PC-9 (cell line): Measurements from ENCODE around the gene CXCL16.
A peak's percentile ranks its signal among the peaks of the same experiment; 100 is the strongest.

Source experiments
- CTCF ChIP-seq: fragments of 200-600 bp; sonication (generic); conservative IDR thresholded peaks from 2 replicates; pipeline ENCODE4 v1.6.1; 2017; ENCODE audit warnings: mixed run types, antibody characterized with exemption, mild to moderate bottlenecking, moderate library complexity
- EZH2 ChIP-seq: fragments of 200-600 bp; sonication (generic); IDR thresholded peaks from 2 replicates; pipeline ENCODE4 v1.8.0; 2017; ENCODE audit warnings: antibody characterized with exemption, low read depth

DNA sequence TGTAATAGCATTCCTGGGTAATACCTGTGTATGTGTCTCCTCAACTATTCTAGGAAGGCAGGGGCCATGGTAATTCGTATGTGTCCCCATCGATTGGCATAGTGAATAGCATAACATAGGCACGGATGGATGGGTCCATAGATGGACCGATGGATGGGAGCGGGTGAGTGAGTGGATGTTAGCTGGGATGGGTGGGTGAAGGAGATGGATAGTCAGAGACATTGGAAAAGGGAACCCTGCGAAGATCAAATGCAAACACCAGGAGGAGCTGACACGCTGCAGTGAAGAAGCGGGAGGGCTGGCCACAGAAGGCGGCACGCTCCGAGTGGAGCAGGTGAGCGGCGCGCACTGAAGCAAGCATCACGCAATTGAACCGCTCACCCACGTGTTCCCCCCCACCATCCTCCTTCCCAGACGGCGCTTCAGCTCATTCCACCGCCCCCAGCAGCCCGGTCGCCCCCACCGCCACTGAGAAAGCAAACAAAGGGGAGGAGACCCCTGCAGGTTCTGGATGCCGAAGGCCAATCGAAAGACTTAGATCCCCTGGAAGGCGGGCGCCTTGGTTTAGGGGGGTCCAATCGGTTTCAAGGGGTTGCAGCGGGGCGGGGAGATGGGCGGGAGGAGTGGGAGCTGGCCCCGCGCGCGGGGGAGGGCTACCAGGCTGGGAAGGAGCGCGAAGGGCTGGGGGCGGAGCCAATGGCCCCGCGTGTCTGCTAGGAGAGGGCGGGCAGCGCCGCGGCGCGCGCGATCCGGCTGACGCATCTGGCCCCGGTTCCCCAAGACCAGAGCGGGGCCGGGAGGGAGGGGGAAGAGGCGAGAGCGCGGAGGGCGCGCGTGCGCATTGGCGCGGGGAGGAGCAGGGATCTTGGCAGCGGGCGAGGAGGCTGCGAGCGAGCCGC lies 29.7 kb downstream of the CXCL16 start, which contains the start of gene ARRB2:
- TF ChIP-seq CTCF (peak; percentile 71), EZH2 (no peak)
